PC-3 (cell line): Measurements from ENCODE around the gene BLOC1S1. TPM values are rescaled to one million over a fixed set of nuclear protein-coding genes. Genes with fewer than 3 reads are reported as not detected.

Experiments used
- ATAC-seq: fragments of 200-7000 bp; cut with Tn5 transposase; 2 replicates; pipeline ENCODE4 v1.9.1; 2020; ENCODE audit warnings: mild to moderate bottlenecking, moderate library complexity
- BruUV-seq: library from RNA; stranded (reverse); fragments of 400-500 nt; replicated peaks from 2 replicates; lab custom pipeline; 2021; lab: Mats Ljungman, UMichigan
- CTCF ChIA-PET: fragments of 300-600 bp; sonication (Branson Sonifier 250); formaldehyde crosslinking; loops from one replicate; lab custom pipeline; 2022; ENCODE audit warnings: antibody characterized with exemption; lab: Charles Lee
- POLR2A ChIA-PET: fragments of 300-600 bp; sonication (Branson Sonifier 250); formaldehyde crosslinking; loops from one replicate; lab custom pipeline; 2022; ENCODE audit warnings: antibody characterized with exemption; ENCODE audit not compliant: unreplicated experiment; lab: Charles Lee
- DNase-seq: peaks from one replicate; pipeline ENCODE4 v3.0.0-alpha.2; 2015
- H2AFZ ChIP-seq: fragments of 300-600 bp; sonication (generic); 2 replicates; pipeline ENCODE4 v1.6.0; 2016; ENCODE audit warnings: antibody characterized with exemption, low read length
- H3F3A ChIP-seq: fragments of 300-600 bp; sonication (generic); one replicate; pipeline ENCODE4 v1.6.0; 2017; ENCODE audit warnings: antibody characterized with exemption, low read length, control low read depth, mild to moderate bottlenecking; ENCODE audit not compliant: unreplicated experiment
- H3K27ac ChIP-seq: fragments of 300-600 bp; sonication (generic); 2 replicates; pipeline ENCODE4 v1.5.1; 2016; ENCODE audit warnings: mild to moderate bottlenecking, low read length
- H3K27me3 ChIP-seq: fragments of 300-600 bp; sonication (generic); 2 replicates; pipeline ENCODE4 v1.6.1; 2016; ENCODE audit warnings: low read length, mixed read lengths
- H3K36me3 ChIP-seq: fragments of 300-600 bp; sonication (generic); 2 replicates; pipeline ENCODE4 v1.6.1; 2016; ENCODE audit warnings: low read depth, mixed run types, low read length, mixed read lengths
- H3K4me1 ChIP-seq: fragments of 300-600 bp; sonication (generic); 2 replicates; pipeline ENCODE4 v1.5.1; 2016; ENCODE audit warnings: low read length; ENCODE audit not compliant: insufficient read depth
- H3K4me2 ChIP-seq: fragments of 300-600 bp; sonication (generic); 2 replicates; pipeline ENCODE4 v1.6.0; 2016; ENCODE audit warnings: low read length
- H3K4me3 ChIP-seq: fragments of 300-600 bp; sonication (generic); 2 replicates; pipeline ENCODE4 v1.5.1; 2016; ENCODE audit warnings: mild to moderate bottlenecking, low read length, mixed read lengths
- H3K79me2 ChIP-seq: fragments of 300-600 bp; sonication (generic); 2 replicates; pipeline ENCODE4 v1.6.1; 2017; ENCODE audit warnings: low read length, mixed read lengths
- H3K9ac ChIP-seq: fragments of 300-600 bp; sonication (generic); 2 replicates; pipeline ENCODE4 v1.6.0; 2016; ENCODE audit warnings: mild to moderate bottlenecking, low read length
- H3K9me2 ChIP-seq: fragments of 300-600 bp; sonication (generic); replicated peaks from 2 replicates; pipeline ENCODE4 v1.6.1; 2016; ENCODE audit warnings: mixed run types, low read length, mixed read lengths
- H3K9me3 ChIP-seq: fragments of 300-600 bp; sonication (generic); 2 replicates; pipeline ENCODE4 v1.6.1; 2016; ENCODE audit warnings: low read length, mixed read lengths
- H4K20me1 ChIP-seq: fragments of 300-600 bp; sonication (generic); 2 replicates; pipeline ENCODE4 v1.6.1; 2016; ENCODE audit warnings: low read length, mixed read lengths
- EZH2 ChIP-seq: fragments of 300-600 bp; sonication (generic); IDR thresholded peaks from one replicate; pipeline ENCODE4 v1.6.1; 2017; ENCODE audit warnings: antibody characterized with exemption, mild to moderate bottlenecking, low read length; ENCODE audit not compliant: unreplicated experiment
- EZH2phosphoT487 ChIP-seq: fragments of 300-600 bp; sonication (generic); IDR thresholded peaks from 2 replicates; pipeline ENCODE4 v1.6.1; 2018; ENCODE audit warnings: mild to moderate bottlenecking, antibody characterized with exemption, low read length, borderline replicate concordance
- intact Hi-C: fragments of 100-400 bp; cut with micrococcal nuclease; formaldehyde crosslinking; loops from 2 replicates; pipeline ENCODE4 v1.9.0; 2023
- total RNA-seq: library from RNA; depleted of rRNA; stranded (reverse); fragments of >200 nt; gene quantifications from 2 replicates; pipeline ENCODE4 v1.2.3, GENCODE V29; 2014
- TF ChIP-seq, protein P1 (sequence below): fragments of 300-600 bp; sonication (generic); conservative IDR thresholded peaks from 2 replicates; pipeline ENCODE4 v1.5.1; 2017; ENCODE audit warnings: antibody characterized with exemption, low read depth, mild to moderate bottlenecking, low read length

The BLOC1S1 gene
- total RNA-seq, 1 experiment from 2014 or later: 90.8 TPM

DNA sequence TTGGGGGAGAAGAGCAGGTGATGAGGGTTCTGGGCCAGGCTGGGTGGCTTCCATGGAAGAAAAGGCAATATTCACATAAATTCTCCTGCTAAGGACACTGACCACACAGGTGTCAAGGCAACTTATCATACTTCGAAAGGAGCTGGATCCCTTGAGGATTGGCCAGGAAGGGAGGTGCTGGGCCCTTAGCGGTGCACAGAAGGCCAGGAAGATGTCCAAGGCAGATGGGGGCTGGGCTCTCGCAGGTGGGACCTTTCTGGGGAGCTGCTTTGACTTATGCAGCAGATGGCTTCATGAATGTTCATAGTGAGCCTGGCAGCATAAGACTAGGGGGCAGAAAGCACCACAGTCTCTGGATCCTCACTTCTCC lies 9.1 kb downstream of the BLOC1S1 start:
- intact Hi-C loops: no loop called here
- Histone ChIP-seq H3K9ac (no peak overlapping the region), H3K4me1 (peaks cover 43% of the 10 kb centered on the region), H3K27ac (no peak overlapping the region), H2AFZ (no peak overlapping the region), H4K20me1 (peaks cover 8% of the 10 kb centered on the region), H3K4me3 (no peak overlapping the region), H3K9me3 (no peaks in the 10 kb centered on the region), H3F3A (no peaks in the 10 kb centered on the region), H3K27me3 (no peaks in the 10 kb centered on the region), H3K9me2 (no peaks in the 10 kb centered on the region), H3K4me2 (no peak overlapping the region), H3K36me3 (peaks cover 27% of the 10 kb centered on the region), H3K79me2 (peaks cover 26% of the 10 kb centered on the region)
- CTCF ChIA-PET: interaction anchor here (1.4 kb wide), 1 partner anchor 13 kb away, joined by 21 read pairs; no protein-coding TSS in a partner anchor
- TF ChIP-seq EZH2phosphoT487 (no peak), EZH2 (no peak)
- TF ChIP-seq, protein P1, sequence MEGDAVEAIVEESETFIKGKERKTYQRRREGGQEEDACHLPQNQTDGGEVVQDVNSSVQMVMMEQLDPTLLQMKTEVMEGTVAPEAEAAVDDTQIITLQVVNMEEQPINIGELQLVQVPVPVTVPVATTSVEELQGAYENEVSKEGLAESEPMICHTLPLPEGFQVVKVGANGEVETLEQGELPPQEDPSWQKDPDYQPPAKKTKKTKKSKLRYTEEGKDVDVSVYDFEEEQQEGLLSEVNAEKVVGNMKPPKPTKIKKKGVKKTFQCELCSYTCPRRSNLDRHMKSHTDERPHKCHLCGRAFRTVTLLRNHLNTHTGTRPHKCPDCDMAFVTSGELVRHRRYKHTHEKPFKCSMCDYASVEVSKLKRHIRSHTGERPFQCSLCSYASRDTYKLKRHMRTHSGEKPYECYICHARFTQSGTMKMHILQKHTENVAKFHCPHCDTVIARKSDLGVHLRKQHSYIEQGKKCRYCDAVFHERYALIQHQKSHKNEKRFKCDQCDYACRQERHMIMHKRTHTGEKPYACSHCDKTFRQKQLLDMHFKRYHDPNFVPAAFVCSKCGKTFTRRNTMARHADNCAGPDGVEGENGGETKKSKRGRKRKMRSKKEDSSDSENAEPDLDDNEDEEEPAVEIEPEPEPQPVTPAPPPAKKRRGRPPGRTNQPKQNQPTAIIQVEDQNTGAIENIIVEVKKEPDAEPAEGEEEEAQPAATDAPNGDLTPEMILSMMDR: no peak
- BruUV-seq: no TSS peak
- POLR2A ChIA-PET: interaction anchor here (0.5 kb wide), 1 partner anchor 20 kb away, joined by 8 read pairs; no protein-coding TSS in a partner anchor
- DNase-seq (no peak), ATAC-seq (no peak)

DNA sequence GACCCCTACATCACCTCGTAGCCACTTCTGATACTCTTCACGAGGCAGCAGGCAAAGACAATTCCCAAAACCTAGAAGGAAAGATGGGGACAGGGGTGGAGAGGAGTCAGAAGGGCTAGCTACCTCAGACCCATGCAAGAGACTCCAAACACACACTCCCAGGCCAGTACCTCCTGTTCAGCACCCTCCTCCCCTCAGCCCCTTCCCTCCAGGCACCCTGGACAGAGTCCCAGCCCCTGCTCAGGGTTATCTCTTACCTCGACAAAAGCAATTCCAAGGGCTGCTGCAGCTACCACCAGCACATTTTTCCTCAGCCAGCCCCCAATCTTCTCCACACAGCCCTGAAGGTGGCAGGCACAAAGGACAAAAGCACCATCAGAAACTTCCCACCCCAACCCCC lies 9.7 kb downstream of the BLOC1S1 start:
- H3F3A ChIP-seq: no peaks in the 10 kb centered on the region
- H3K4me1 ChIP-seq: peaks cover 43% of the 10 kb centered on the region
- H3K4me3 ChIP-seq: no peak overlapping the region
- TF ChIP-seq EZH2phosphoT487: no peak
- TF ChIP-seq, protein P1: no peak
- TF ChIP-seq EZH2: no peak
- no peaks in the 10 kb centered on the region for H3K9me3 ChIP-seq
- ATAC-seq (no peak), DNase-seq (no peak)
- peaks cover 27% of the 10 kb centered on the region for H3K36me3 ChIP-seq
- H3K27ac ChIP-seq: no peak overlapping the region
- BruUV-seq: no TSS peak
- intact Hi-C loops: no loop called here
- ChIA-PET CTCF (interaction anchor here (1.4 kb wide), 1 partner anchor 12 kb away, joined by 21 read pairs; no protein-coding TSS in a partner anchor), POLR2A (no interaction called here)
- no peak overlapping the region for H3K9ac ChIP-seq
- peaks cover 32% of the 10 kb centered on the region for H3K79me2 ChIP-seq
- no peaks in the 10 kb centered on the region for H3K9me2 ChIP-seq
- no peak overlapping the region for H2AFZ ChIP-seq
- no peaks in the 10 kb centered on the region for H3K27me3 ChIP-seq
- peaks cover 8% of the 10 kb centered on the region for H4K20me1 ChIP-seq
- no peak overlapping the region for H3K4me2 ChIP-seq

DNA sequence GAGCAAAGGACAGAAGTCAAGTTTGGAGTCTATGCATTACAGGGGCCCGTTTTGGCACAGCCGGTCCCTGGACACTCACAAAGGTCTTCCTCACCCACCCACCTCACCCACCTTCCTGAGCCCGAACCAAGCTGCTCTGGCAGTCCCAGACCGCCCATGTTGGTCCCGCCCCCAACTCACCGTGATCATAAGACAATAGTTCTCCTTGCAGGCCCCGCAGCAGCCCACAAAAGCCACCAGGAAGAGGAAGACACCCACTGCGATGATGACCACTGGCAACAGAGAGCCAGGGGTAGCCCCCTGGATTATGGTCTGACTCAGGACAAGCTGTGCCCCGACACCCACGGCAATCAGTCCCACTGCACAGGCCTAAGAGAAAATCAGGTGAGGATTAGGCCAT lies 11.1 kb downstream of the BLOC1S1 start:
- Histone ChIP-seq H3K27me3 (no peaks in the 10 kb centered on the region), H3K4me2 (peak overlapping the region; percentile 99), H2AFZ (no peak overlapping the region), H3K27ac (peak overlapping the region; percentile 98), H3K9ac (peak overlapping the region; percentile 97), H3K9me3 (no peaks in the 10 kb centered on the region), H3K4me1 (peaks cover 34% of the 10 kb centered on the region), H3K36me3 (peaks cover 27% of the 10 kb centered on the region), H3K9me2 (no peaks in the 10 kb centered on the region), H3F3A (no peaks in the 10 kb centered on the region), H3K4me3 (peak overlapping the region; percentile 88), H3K79me2 (peaks cover 37% of the 10 kb centered on the region), H4K20me1 (peaks cover 8% of the 10 kb centered on the region)
- ChIA-PET POLR2A (no interaction called here), CTCF (interaction anchor here (0.6 to 0.9 kb wide), 2 partner anchors 10 to 20 kb away, joined by 3 to 8 read pairs; no protein-coding TSS in a partner anchor)
- DNase-seq (no peak), ATAC-seq (no peak)
- no TSS peak for BruUV-seq
- no peak for TF ChIP-seq EZH2
- TF ChIP-seq, protein P1: no peak
- TF ChIP-seq EZH2phosphoT487: no peak
- intact Hi-C loops: no loop called here
